GM12878 (cell line): Measurements from ENCODE around the gene MST1R.

Source experiments
- CTCF ChIP-seq, 3 experiments: IDR thresholded peaks in 2 of 3; conservative IDR thresholded peaks in 1 of 3; 2 replicates each; pipeline ENCODE4 v1.5.1; 2011; ENCODE audit warnings: low read depth in 3 of 3, low read length in 3 of 3, mild to moderate bottlenecking in 3 of 3, control low read depth in 2 of 3, moderate library complexity in 2 of 3, inconsistent platforms in 1 of 3, mixed read lengths in 1 of 3; ENCODE audit not compliant: control insufficient read depth in 2 of 3, insufficient read depth in 1 of 3; ENCODE audit errors: extremely low read depth in 1 of 3
- YY1 ChIP-seq: IDR thresholded peaks from 2 replicates; pipeline ENCODE4 v1.6.1; 2011; ENCODE audit warnings: low read depth, mild to moderate bottlenecking, low read length
- ZNF274 ChIP-seq: IDR thresholded peaks from one replicate; pipeline ENCODE4 v1.8.0; 2011; ENCODE audit not compliant: insufficient read length, insufficient read depth
- ZSCAN29 ChIP-seq: fragments of 450-650 bp; IDR thresholded peaks from 2 replicates; pipeline ENCODE4 v1.6.1; 2017; ENCODE audit warnings: mild to moderate bottlenecking, moderate library complexity

GRCh38 chr3:49871531-49872153, 32.0 kb downstream of the MST1R start:
- TF ChIP-seq CTCF (IDR thresholded peaks at IDR 0.05 in 2 of 3, conservative IDR thresholded peaks at IDR 0.05 in 1 of 3; ENCODE audit: control insufficient read depth in 2 of 3, extremely low read depth in 1 of 3, insufficient read depth in 1 of 3, low read depth in 3 of 3, low read length in 3 of 3): no peak
- TF ChIP-seq YY1: no peak
- TF ChIP-seq ZNF274: no peak
- no peak for TF ChIP-seq ZSCAN29
